ENCODE data around the gene GJA10.

DNA sequence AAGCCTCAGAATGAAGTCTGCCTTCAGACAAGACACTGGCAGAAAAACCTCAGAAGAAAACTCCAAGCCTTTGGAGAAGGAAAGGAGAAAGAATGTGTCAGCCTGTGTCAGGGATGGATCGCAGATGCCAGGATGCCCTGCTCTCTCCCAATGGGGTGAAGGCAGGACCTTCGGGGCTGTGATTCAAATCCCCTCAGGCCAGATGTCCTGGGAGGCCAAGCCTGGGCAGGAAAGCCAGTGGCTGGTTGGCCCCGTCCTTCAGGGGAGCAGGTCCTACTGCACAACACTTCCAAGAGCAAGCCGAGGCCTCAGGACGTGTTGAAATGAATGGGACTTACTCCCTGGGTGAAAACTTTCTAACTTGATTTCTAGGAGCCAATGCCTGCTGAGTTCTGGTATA, 36.5 kb downstream of the GJA10 start:
- TF ChIP-seq, protein P1, sequence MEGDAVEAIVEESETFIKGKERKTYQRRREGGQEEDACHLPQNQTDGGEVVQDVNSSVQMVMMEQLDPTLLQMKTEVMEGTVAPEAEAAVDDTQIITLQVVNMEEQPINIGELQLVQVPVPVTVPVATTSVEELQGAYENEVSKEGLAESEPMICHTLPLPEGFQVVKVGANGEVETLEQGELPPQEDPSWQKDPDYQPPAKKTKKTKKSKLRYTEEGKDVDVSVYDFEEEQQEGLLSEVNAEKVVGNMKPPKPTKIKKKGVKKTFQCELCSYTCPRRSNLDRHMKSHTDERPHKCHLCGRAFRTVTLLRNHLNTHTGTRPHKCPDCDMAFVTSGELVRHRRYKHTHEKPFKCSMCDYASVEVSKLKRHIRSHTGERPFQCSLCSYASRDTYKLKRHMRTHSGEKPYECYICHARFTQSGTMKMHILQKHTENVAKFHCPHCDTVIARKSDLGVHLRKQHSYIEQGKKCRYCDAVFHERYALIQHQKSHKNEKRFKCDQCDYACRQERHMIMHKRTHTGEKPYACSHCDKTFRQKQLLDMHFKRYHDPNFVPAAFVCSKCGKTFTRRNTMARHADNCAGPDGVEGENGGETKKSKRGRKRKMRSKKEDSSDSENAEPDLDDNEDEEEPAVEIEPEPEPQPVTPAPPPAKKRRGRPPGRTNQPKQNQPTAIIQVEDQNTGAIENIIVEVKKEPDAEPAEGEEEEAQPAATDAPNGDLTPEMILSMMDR (conservative IDR thresholded peaks at IDR 0.05; ENCODE audit: low read length), result no peak
- no peak for TF ChIP-seq EZH2phosphoT487 (IDR thresholded peaks at IDR 0.05; ENCODE audit: borderline replicate concordance, low read depth, low read length)
